ENCODE data around the gene HOMER2. TPM values are rescaled to one million over a fixed set of nuclear protein-coding genes. Genes with fewer than 3 reads are reported as not detected.
"Not testable (repeated sequence)": the region's sequence is repeated elsewhere in the genome, so short reads cannot be mapped to it uniquely, and the experiment has no call there.

Gene HOMER2
- total RNA-seq, 1 donor: 11.6 TPM

DNA sequence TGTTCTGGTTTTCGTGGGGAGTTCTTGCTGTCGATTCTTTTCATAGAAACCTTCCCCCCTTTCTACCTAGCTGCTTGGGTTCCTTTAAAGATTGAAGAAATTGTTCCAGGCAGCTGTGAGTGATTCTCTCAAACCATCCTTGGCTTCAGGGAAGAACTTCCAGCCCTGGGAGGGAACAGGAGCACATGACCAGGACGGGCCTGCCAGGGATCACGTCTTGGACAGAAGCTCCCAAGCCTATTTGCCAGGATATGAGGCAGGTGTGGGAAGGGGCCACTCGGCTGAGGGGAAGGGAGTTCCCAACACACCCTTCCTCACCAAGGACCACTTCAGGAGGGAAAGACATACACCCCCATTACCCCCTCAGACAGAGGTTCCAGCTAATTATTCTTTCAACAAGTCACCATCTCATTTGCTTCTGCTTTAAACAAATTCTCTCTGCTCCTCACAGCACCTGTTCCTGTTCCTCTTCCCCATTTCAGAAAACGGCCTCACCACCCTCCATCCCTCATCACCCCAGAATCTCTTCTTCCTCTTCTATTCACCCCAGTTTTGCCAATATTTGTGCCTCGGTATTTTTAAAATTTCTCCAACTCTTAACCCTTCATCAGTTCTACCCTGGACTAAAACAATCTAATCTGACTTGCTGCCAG is 80.6 kb downstream of the HOMER2 start:
- no peak overlapping the region for H3K4me3 ChIP-seq (ENCODE audit: insufficient read depth, low read length)
- H4K20me1 ChIP-seq (ENCODE audit: insufficient read depth, low read length): no peaks in the 10 kb centered on the region
- no peak for DNase-seq (ENCODE audit: insufficient read length, low spot score, missing footprints)

DNA sequence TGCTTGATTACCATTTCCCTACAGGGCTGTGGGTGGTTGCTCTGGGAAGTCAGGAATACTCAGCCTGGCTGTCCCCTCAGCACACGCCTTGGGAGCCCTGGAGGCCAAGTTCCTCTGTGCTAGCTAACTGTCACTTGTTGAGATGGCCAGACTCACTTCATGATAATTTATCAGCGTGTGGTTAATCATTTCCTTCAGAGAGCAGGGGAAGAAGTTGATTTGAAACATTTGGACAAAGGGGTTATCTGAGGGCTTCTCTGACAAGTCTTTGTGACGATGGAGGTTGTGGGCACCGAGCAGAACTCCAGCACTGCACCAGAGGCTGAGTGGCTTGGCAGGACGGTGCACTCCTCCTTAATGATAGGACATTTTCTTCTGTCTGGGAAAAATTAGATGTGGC is 81.2 kb downstream of the HOMER2 start:
- Histone ChIP-seq H3K27ac (ENCODE audit: low read depth, low read length) (no peak overlapping the region), H2AFZ (ENCODE audit: low read length) (no peak overlapping the region), H3K79me2 (ENCODE audit: insufficient read depth, low read length) (no peaks in the 10 kb centered on the region), H3K4me1 (ENCODE audit: insufficient read depth, low read length) (peaks cover 11% of the 10 kb centered on the region), H4K20me1 (ENCODE audit: insufficient read depth, low read length) (no peaks in the 10 kb centered on the region), H3K36me3 (ENCODE audit: insufficient read depth, low read length) (no peaks in the 10 kb centered on the region), H3K4me3 (ENCODE audit: insufficient read depth, low read length) (no peak overlapping the region), H3K4me2 (ENCODE audit: insufficient read depth, low read length) (no peak overlapping the region), H3K9me3 (ENCODE audit: low read depth, low read length) (no peaks in the 10 kb centered on the region), H3K27me3 (ENCODE audit: insufficient read depth, low read length) (no peaks in the 10 kb centered on the region)
- TF ChIP-seq, protein P1, sequence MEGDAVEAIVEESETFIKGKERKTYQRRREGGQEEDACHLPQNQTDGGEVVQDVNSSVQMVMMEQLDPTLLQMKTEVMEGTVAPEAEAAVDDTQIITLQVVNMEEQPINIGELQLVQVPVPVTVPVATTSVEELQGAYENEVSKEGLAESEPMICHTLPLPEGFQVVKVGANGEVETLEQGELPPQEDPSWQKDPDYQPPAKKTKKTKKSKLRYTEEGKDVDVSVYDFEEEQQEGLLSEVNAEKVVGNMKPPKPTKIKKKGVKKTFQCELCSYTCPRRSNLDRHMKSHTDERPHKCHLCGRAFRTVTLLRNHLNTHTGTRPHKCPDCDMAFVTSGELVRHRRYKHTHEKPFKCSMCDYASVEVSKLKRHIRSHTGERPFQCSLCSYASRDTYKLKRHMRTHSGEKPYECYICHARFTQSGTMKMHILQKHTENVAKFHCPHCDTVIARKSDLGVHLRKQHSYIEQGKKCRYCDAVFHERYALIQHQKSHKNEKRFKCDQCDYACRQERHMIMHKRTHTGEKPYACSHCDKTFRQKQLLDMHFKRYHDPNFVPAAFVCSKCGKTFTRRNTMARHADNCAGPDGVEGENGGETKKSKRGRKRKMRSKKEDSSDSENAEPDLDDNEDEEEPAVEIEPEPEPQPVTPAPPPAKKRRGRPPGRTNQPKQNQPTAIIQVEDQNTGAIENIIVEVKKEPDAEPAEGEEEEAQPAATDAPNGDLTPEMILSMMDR (IDR thresholded peaks at IDR 0.05; ENCODE audit: extremely low read depth, low read depth, low read length): no peak
- DNase-seq (ENCODE audit: insufficient read length, low spot score, missing footprints): no peak

More for the DNA sequence above, 80.6 kb downstream of the HOMER2 start:
- H2AFZ ChIP-seq (ENCODE audit: low read length): no peak overlapping the region
- peaks cover 11% of the 10 kb centered on the region for H3K4me1 ChIP-seq (ENCODE audit: insufficient read depth, low read length)
- H3K9me3 ChIP-seq (ENCODE audit: low read depth, low read length): no peaks in the 10 kb centered on the region
- no peak overlapping the region for H3K4me2 ChIP-seq (ENCODE audit: insufficient read depth, low read length)
- no peaks in the 10 kb centered on the region for H3K36me3 ChIP-seq (ENCODE audit: insufficient read depth, low read length)
- no peaks in the 10 kb centered on the region for H3K79me2 ChIP-seq (ENCODE audit: insufficient read depth, low read length)
- TF ChIP-seq, protein P1 (IDR thresholded peaks at IDR 0.05; ENCODE audit: extremely low read depth, low read depth, low read length): no peak
- no peaks in the 10 kb centered on the region for H3K27me3 ChIP-seq (ENCODE audit: insufficient read depth, low read length)
- H3K27ac ChIP-seq (ENCODE audit: low read depth, low read length): no peak overlapping the region

DNA sequence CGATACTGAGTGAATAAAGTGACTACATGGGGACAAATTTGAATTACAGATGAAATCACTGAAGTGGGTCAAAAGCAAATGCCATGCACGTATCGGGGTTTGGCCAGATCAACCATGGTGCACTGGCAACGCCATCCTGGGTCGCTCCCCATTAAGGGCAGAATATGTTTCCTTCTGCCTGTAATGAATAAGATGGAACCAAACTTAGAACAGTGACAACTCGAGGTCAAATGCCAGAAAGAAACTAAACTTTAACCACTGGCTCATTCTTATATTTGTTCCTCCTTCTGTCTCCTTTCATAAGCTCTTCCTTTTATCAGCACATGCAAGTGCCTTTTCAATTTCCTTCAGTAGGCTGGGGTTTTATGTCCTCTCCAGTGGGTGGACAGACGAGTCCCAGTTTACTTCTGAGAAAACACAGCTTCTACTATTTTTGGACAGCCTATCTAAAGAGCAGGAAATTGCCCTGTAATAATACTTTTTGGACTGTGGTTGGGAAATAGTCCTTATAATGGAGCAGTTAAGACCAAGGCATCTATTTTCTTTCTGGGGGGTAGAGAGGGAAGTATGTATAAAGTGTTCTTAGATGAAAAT is 81.7 kb downstream of the HOMER2 start:
- H3K4me3 ChIP-seq (ENCODE audit: insufficient read depth, low read length): no peak overlapping the region
- H3K27me3 ChIP-seq (ENCODE audit: insufficient read depth, low read length): no peaks in the 10 kb centered on the region
- H2AFZ ChIP-seq (ENCODE audit: low read length): no peak overlapping the region
- H3K79me2 ChIP-seq (ENCODE audit: insufficient read depth, low read length): no peaks in the 10 kb centered on the region
- no peak for DNase-seq (ENCODE audit: insufficient read length, low spot score, missing footprints)
- TF ChIP-seq, protein P1 (IDR thresholded peaks at IDR 0.05; ENCODE audit: extremely low read depth, low read depth, low read length): no peak
- no peak overlapping the region for H3K4me2 ChIP-seq (ENCODE audit: insufficient read depth, low read length)
- H3K4me1 ChIP-seq (ENCODE audit: insufficient read depth, low read length): peaks cover 9% of the 10 kb centered on the region
- no peaks in the 10 kb centered on the region for H3K36me3 ChIP-seq (ENCODE audit: insufficient read depth, low read length)
- no peaks in the 10 kb centered on the region for H3K9me3 ChIP-seq (ENCODE audit: low read depth, low read length)
- no peak overlapping the region for H3K27ac ChIP-seq (ENCODE audit: low read depth, low read length)
- no peaks in the 10 kb centered on the region for H4K20me1 ChIP-seq (ENCODE audit: insufficient read depth, low read length)

DNA sequence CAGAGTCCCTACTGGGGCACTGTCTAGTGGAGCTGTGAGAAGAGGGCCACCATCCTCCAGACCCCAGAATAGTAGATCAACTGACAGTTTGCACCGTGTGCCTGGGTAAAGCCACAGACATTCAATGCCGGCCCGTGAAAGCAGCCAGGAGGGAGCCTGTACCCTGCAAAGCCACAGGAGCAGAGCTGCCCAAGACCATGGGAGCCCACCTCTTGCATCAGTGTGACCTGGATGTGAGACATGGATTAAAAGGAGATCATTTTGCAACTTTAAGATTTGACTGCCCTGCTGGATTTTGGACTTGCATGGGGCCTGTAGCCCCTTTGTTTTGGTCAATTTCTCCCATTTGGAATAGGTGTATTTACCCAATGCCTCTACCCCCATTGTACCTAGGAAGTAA is 86.5 kb downstream of the HOMER2 start:
- H3K9me3 ChIP-seq (ENCODE audit: low read depth, low read length); H2AFZ ChIP-seq (ENCODE audit: low read length); H4K20me1 ChIP-seq (ENCODE audit: insufficient read depth, low read length); DNase-seq (ENCODE audit: insufficient read length, low spot score, missing footprints); H3K4me2 ChIP-seq (ENCODE audit: insufficient read depth, low read length); H3K4me3 ChIP-seq (ENCODE audit: insufficient read depth, low read length); H3K79me2 ChIP-seq (ENCODE audit: insufficient read depth, low read length); H3K27me3 ChIP-seq (ENCODE audit: insufficient read depth, low read length); H3K36me3 ChIP-seq (ENCODE audit: insufficient read depth, low read length); H3K27ac ChIP-seq (ENCODE audit: low read depth, low read length); H3K4me1 ChIP-seq (ENCODE audit: insufficient read depth, low read length): not testable (repeated sequence)

DNA sequence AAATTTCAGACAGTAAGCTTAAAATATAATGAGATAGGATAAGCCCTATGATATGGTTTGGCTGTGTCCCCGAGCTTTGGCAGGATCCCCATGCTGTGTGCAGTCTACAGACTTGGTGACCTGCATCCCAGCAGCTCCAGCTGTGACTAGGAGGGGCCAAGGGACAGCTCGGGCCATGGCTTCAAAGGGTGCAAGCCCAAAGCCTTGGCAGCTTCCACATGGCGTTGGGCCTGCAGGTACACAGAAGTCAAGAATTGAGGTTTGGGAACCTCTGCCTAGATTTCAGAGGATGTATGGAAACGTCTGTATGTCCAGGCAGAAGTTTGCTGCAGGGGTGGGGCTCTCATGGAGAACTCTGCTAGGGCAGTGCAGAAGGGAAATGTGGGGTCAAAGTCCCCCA is 86.9 kb downstream of the HOMER2 start:
- not testable (repeated sequence) for H3K4me3 ChIP-seq (ENCODE audit: insufficient read depth, low read length); H3K36me3 ChIP-seq (ENCODE audit: insufficient read depth, low read length); H3K4me1 ChIP-seq (ENCODE audit: insufficient read depth, low read length); DNase-seq (ENCODE audit: insufficient read length, low spot score, missing footprints); H3K9me3 ChIP-seq (ENCODE audit: low read depth, low read length); H3K27me3 ChIP-seq (ENCODE audit: insufficient read depth, low read length); H2AFZ ChIP-seq (ENCODE audit: low read length); H4K20me1 ChIP-seq (ENCODE audit: insufficient read depth, low read length); H3K27ac ChIP-seq (ENCODE audit: low read depth, low read length); H3K4me2 ChIP-seq (ENCODE audit: insufficient read depth, low read length); H3K79me2 ChIP-seq (ENCODE audit: insufficient read depth, low read length)

Data from osteoblast (primary cell).